GM11168 (cell line): ENCODE results near the gene PDE9A.

Source experiments
- in situ Hi-C: fragments of 300-500 bp; cut with MboI; formaldehyde crosslinking; loops from one replicate; pipeline ENCODE4 v1.12.0; 2022; ENCODE audit warnings: low sequenced_read_pairs; ENCODE audit not compliant: unreplicated experiment

The PDE9A gene

DNA sequence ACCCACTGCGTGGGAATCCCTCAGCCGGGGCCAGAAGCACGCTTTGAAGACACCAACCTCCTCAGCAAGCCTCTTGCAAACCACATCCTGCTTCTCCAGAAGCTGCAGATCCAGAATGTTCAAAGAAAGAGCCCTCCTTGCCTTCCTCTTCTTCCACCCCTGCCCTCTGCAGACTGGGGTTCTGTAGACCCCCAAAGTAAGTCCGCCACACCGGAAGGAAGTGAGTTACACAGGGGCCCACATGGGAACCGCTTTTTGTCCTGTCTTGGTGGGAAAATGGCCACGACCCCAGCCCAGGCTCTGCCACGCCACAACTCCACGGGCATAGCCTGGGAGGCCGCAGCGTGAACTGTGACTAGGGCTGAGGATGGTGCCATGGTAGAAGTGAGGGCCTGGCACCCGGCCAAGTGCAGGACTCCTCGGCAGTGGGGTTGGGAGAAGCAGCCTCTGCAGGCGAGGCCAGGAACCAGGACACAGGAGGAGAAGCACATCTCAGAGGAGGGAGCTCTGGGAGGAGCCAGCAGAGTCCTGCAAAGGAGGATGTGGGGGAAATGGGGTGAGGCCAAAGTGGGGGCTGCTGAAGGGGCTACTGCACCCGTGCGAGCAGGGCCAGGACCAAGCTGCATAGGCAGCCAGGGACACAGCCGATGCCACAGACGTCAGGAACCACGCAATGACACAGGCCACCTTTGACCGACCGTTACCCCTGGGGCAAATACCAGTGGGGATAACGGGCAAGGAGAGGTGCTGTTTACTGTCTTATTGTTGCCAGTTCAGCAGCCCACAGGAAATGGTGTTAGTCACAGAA is 30.9 kb downstream of the PDE9A start:
- in situ Hi-C loops, result no loop called here

DNA sequence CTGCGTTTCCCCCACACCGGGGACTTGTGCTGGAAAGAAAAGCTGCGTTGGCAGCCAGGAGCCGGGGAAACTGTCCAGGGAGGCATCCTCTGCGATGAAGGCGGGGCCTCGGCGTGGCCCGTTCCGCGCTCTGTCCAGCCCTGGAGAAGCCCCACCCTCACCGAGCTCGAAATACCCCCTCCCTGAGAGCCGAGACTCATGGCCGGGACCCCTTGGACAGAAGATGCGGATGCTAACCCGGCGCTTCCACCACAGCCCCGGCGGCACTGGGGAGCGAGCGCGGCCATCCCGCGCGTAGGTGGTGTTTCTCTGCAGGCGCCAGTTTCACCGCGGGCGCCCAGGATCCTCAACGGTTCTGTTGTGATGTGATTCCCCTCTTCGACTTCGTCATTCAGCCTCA is 31.6 kb downstream of the PDE9A start:
- in situ Hi-C loops, result no loop called here

DNA sequence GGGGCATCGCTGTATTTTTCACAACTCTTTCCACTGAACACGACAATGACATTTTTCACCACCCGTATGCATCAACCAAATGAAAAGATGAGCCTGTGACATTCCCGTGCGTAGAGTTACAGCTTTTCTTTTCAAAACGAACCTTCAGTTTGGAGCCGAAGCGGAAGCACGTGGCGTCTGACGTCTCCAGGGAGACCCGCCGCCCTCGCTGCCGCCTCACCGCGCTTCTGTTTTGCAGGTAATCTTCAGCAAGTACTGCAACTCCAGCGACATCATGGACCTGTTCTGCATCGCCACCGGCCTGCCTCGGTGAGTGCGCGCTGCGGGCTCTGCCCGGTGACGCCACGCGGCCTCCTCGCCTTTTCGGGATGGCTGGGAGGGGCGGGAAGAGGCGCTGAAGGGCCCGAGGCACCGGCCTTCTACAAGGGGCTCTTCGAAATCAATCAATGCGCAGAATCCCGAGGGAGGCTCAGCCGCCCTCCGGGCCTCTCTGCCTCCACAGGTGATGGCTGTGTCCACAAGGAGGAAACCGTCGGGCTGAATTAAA is 32.6 kb downstream of the PDE9A start:
- in situ Hi-C loops, result no loop called here

- in situ Hi-C loops, result no loop called here
These were observed 34.4 kb downstream of the PDE9A start for GRCh38 chr21:42687796-42688195.

DNA sequence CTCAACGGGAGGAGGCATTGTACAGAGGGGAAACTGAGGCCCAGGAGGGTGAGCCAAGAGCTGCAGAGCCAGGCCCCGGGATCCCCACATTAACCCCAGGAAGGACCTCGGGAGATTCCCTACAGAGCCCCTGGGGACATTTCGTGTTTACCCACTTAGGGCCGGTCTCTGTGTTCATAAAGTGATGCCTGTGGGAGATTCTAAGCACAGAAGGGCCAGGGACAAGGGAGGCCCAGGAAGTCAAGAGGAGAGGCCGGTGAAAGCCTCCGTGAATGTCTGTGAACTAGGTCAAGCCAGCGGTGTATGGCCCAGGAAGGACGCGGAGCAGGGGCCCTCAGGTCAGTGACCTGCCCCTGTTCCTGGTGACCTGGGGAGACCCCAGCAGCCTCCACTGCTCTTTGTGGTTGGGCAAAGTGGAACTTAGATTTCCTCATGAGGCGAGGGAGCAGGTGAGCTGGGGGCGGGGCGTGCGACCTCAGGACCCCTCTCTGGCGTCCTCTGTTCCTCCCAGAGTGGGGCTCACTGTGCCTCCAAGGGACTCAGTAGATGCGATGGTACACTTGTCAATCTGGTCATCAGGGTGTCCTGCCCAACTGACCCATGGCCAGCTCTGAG is 34.9 kb downstream of the PDE9A start:
- in situ Hi-C loops, result no loop called here

DNA sequence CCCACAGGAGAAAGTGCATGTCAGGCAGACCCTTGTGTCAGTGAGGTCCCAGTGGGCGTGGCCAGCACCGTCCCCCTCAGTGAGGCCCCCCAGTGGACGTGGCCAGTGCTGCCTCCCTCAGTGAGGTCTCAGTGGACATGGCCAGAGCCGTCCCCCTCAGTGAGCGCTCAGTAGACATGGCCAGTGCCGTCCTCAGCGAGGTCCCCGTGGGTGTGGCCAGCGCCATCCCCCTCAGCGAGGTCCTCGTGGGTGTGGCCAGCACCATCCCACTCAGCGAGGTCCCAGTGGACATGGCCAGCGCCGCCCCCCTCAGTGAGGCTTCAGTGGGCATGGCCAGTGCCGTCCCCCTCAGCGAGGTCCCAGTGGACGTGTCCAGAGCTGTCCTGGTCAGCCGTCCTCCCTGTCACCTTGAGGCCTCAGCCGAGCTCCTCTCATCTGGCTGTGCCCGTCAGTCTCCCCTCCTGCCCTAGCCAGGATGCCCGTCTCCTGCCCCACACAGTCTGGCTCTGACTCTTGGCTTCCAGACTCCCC is 35.5 kb downstream of the PDE9A start:
- in situ Hi-C loops, result no loop called here

- in situ Hi-C loops, result no loop called here
These were observed 37.2 kb downstream of the PDE9A start for GRCh38 chr21:42690586-42690985.

- in situ Hi-C loops, result no loop called here
These were observed 38.6 kb downstream of the PDE9A start for GRCh38 chr21:42691901-42692559.

DNA sequence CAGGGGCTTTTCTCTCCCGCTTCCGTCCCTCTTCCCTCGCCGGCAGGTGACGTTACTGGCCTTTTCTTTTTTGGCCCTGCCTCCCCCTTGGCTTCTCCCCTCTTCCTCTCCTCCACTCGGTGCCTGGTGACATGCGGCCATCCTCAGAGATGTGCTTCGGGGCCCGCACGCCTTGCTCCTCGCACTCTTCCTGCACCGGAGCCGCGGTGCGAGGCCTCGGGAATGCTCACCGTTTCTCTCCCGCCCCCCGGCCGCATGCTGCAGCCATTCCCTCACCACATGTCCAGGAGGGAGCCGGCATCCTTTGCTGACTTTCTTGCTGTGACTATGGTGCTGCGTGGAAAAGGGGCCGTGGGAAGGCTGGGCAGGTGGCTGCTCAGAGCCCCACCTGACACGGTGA is 39.3 kb downstream of the PDE9A start:
- in situ Hi-C loops, result no loop called here

- in situ Hi-C loops, result no loop called here
These were observed 41.6 kb downstream of the PDE9A start for GRCh38 chr21:42694751-42695696.

DNA sequence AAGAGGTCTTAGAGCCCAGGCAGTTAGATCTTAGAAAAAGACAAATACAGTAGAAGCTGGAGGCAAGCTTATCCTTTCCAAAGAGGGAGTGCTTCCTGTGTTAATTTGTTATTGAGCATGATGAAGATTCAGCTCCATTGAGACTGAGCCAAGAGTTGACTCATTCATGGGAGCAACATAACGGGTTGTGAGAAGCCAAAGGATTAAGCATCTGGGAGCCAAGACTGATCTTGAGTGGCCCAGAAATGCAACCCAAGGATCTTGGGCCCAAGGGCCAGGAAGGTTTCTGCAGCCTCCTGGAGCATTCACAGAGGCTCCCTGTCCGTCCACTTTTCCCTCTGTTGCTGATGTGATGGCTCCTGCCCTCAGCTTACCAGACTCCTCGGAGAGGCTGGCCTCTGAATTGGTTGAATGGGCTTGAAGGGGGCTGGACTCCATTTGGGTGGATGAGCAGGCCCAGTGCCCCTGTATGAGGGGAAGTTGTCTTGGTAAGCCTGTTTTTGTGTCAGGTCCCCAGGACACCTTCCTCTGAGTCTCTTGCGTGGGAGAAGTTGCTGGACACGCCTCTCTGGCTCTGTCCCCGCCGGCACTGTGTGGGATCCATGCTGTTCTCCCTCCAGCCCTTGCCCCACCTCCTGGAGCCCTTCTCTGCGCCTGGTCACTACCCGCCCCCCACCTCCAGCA is 42.4 kb downstream of the PDE9A start:
- in situ Hi-C loops, result no loop called here

DNA sequence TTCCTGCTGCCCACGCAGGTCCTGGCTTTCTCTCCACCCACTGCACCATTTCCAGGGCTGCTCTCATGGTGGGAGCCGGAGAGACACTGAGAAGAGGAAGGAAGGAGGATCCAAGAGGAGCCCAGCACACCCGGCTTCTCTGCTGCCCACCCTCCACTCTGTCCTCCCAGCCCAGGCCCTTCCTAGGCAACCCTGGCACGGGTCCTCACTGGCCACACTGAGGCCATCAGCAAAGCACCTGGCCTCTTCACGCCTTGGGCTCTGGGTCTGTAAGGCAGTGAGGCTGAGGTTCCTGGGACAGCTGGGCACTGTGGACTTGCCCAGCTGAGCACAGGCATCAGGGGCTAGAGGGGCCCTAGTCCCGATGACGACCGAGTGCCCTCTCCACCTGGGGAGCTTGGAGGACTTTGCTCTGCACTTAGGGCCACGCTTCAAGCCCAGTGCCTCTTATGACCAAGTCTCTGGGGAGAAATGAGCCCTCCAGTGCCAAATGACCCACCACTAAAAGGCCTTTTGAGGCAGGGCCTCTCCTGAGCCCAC is 43.1 kb downstream of the PDE9A start:
- in situ Hi-C loops, result no loop called here

GRCh38 chr21:42698733-42699132 is 45.3 kb downstream of the PDE9A start:
- in situ Hi-C loops, result no loop called here

DNA sequence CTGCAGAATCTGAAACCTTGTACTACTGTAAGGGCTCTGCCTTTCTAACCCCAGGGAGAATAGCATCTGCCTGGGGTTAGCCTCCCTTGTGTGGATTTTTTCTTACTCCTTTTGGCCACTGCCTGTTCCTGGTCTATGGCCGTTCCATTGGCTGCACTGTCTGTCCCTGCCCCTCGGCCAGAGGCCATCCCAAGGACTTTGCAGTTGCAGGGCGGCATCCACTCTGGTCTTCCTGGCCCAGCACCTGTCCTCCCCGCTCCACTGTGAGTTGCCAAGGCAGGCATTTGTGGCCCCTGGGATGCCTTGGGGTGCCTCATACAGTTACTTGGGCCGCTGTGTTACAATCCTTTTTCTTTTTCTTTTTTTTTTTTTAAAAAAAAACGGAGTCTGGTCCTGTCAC is 45.8 kb downstream of the PDE9A start:
- in situ Hi-C loops, result no loop called here

GRCh38 chr21:42701706-42702456 is 48.5 kb downstream of the PDE9A start:
- in situ Hi-C loops, result no loop called here

GRCh38 chr21:42702720-42703119 is 49.3 kb downstream of the PDE9A start:
- in situ Hi-C loops, result no loop called here

DNA sequence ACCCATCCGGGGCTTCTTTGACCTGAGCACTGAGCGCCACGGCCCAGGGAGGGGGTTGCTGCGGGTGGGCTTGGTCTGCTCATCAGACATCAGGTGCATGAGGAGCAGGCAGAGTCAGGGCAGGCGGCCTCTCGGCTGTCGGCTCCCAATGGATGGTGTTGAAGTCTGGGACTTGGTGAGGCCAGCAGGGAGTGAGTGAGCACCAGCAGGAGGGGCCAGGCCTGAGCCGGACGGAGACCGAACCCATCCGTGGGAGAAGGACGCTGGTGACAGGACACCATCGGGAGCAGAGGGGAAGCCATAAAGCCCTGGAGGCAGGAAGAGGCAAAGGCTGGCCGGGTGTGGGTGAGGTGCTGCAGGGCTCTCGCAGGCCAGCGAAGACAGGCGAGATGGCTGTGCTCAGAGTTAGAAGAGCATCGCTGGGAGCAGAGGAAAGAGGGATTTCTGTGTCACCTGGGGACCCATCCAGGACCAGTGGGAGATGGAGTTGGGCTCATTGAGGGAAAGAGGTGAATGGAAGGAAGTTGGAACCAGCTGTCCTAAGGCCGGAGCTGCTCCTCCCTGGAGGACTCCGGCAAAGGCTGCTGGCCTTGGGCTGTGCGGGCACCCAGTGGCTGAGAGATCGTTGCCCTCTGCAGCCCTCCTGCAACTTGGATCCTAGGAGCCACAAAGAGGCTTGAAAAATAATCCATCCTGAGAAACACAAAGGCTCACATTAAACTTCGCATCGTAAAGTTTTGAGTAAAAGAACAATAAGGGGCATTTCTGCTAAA is 49.9 kb downstream of the PDE9A start:
- in situ Hi-C loops, result no loop called here

GRCh38 chr21:42703965-42704364 is 50.5 kb downstream of the PDE9A start:
- in situ Hi-C loops, result no loop called here
